ENCODE data around the gene MAD1L1. TPM values are rescaled to one million over a fixed set of nuclear protein-coding genes. Genes with fewer than 3 reads are reported as not detected.

Gene MAD1L1
- total and polyA plus RNA-seq, 2 of the 4 experiments (the other 2 are of a cell fraction): 29.0 to 40.9 TPM

DNA sequence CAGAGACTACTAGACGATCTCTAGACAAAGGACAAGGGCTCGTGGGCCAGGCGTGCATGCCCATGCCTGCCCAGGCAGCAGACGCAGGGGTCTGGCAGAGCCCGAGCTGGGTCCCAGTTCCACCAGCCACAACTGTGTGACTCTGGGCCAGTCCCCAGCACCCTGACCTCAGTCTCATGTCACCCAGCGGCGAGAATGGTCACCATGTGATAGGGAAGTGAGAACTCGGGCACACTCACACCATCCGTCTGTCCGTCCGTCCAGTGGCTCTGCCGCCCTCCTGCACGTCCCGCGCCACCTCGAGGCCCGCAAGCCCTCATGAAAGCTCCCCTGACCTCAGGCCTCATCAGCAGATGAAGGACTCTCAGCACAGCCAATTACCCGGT is 282.7 kb downstream of the MAD1L1 start:
- CTCF ChIA-PET: no interaction called here

More for the DNA sequence above, 282.7 kb downstream of the MAD1L1 start:
- BruUV-seq (replicated peaks): no TSS peak
- ATAC-seq (ENCODE audit: low read depth): no peak
- Histone ChIP-seq H2AK9ac (replicated peaks; ENCODE audit: low read depth, low read length, poor library complexity) (no peak overlapping the region), H4K20me1 (ENCODE audit: insufficient read depth, low read length) (no peaks in the 10 kb centered on the region; the same call in 1 of the 2 replicates), H3K4ac (ENCODE audit: low read depth, low read length) (no peak overlapping the region), H3K56ac (ENCODE audit: extremely low read depth, insufficient read depth, low read length) (no peak overlapping the region), H2BK120ac (ENCODE audit: low read depth, low read length) (no peak overlapping the region), H3K23ac (ENCODE audit: low read depth, low read length) (no peak overlapping the region), H3K36me3 (ENCODE audit: control insufficient read depth, insufficient read depth, low read length) (peaks cover 2% of the 10 kb centered on the region; the same call in 1 of the 2 replicates), H3K4me1 (ENCODE audit: control insufficient read depth, insufficient read depth, low read length) (no peaks in the 10 kb centered on the region), H3K9me3 (ENCODE audit: control insufficient read depth, insufficient read depth, low read length) (no peaks in the 10 kb centered on the region), H3K27ac (ENCODE audit: insufficient read depth, low read length) (no peak overlapping the region), H4K5ac (ENCODE audit: low read depth, low read length) (no peak overlapping the region), H4K91ac (ENCODE audit: insufficient read depth, low read depth, low read length) (no peak overlapping the region), H2BK15ac (ENCODE audit: low read depth, low read length) (no peak overlapping the region), H3K9ac (ENCODE audit: low read depth, low read length) (no peak overlapping the region), H3K18ac (ENCODE audit: low read depth, low read length) (no peak overlapping the region), H3K79me1 (ENCODE audit: low read depth in 1 of 2, low read length in 2 of 2) (peaks cover 0 to 5% of the 10 kb centered on the region in 2 experiments; a peak in 1 of 4 replicates), H3K4me2 (ENCODE audit: low read depth, low read length) (no peak overlapping the region), H2AFZ (replicated peaks; ENCODE audit: low read length, poor library complexity) (no peak overlapping the region), H3K27me3 (ENCODE audit: control insufficient read depth, insufficient read depth, low read length) (no peaks in the 10 kb centered on the region), H3K14ac (replicated peaks; ENCODE audit: low read depth, low read length) (no peak overlapping the region), H3K9me1 (ENCODE audit: insufficient read depth, low read length) (peaks cover 2% of the 10 kb centered on the region; the same call in 1 of the 2 replicates), H2BK5ac (ENCODE audit: low read depth, low read length, poor library complexity, severe bottlenecking) (no peak overlapping the region), H4K8ac (ENCODE audit: low read depth in 2 of 2, low read length in 2 of 2) (no peak overlapping the region), H2BK20ac (ENCODE audit: low read depth, low read length) (no peak overlapping the region), H2AK5ac (ENCODE audit: low read depth, low read length) (no peak overlapping the region), H3K4me3 (ENCODE audit: insufficient read depth, low read depth, low read length) (no peak overlapping the region)
- DNase-seq: no peak
- dilution Hi-C loops (cut with HindIII; ENCODE audit: low sequenced_read_pairs, unreplicated experiment) (no loop called here), in situ Hi-C loops (cut with MboI; ENCODE audit: low sequenced_read_pairs) (no loop called here), intact Hi-C loops (cut with micrococcal nuclease) (no loop called here)
- 71% methylated on average over 2 of the region's 18 CpGs; no CpG with 5 or more reads in 1 of the 2 experiments for WGBS, 2 experiments (ENCODE audit: extremely low coverage in 2 of 2, insufficient read length in 1 of 2)
- POLR2A ChIA-PET (ENCODE audit: unreplicated experiment): no interaction called here
- TF ChIP-seq MXI1 (IDR thresholded peaks at IDR 0.05; ENCODE audit: borderline replicate concordance, low read depth, low read length) (no peak), BHLHE40 (IDR thresholded peaks at IDR 0.05; ENCODE audit: low read depth, low read length) (no peak), POLR2A (IDR thresholded peaks at IDR 0.05; ENCODE audit: low read depth, low read length) (no peak), RFX5 (IDR thresholded peaks at IDR 0.05; ENCODE audit: low read depth, low read length) (no peak), CEBPB (IDR thresholded peaks at IDR 0.05; ENCODE audit: low read depth, low read length) (no peak), MAZ (IDR thresholded peaks at IDR 0.05; ENCODE audit: borderline replicate concordance, low read depth, low read length) (no peak), SMC3 (IDR thresholded peaks at IDR 0.05; ENCODE audit: low read depth, low read length) (no peak), NFE2L2 (IDR thresholded peaks at IDR 0.05; ENCODE audit: low read depth, low read length) (no peak), MAFK (IDR thresholded peaks at IDR 0.05; ENCODE audit: low read depth, low read length) (no peak), FOS (IDR thresholded peaks at IDR 0.05; ENCODE audit: low read depth, low read length) (no peak), RAD21 (IDR thresholded peaks at IDR 0.05; ENCODE audit: low read length) (no peak), CHD1 (IDR thresholded peaks at IDR 0.05; ENCODE audit: low read depth, low read length) (no peak), RCOR1 (IDR thresholded peaks at IDR 0.05; ENCODE audit: insufficient replicate concordance, low read length) (no peak)
- TF ChIP-seq, protein P1, sequence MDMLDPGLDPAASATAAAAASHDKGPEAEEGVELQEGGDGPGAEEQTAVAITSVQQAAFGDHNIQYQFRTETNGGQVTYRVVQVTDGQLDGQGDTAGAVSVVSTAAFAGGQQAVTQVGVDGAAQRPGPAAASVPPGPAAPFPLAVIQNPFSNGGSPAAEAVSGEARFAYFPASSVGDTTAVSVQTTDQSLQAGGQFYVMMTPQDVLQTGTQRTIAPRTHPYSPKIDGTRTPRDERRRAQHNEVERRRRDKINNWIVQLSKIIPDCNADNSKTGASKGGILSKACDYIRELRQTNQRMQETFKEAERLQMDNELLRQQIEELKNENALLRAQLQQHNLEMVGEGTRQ (IDR thresholded peaks at IDR 0.05; ENCODE audit: low read depth, low read length): no peak
- TF ChIP-seq, protein P2, sequence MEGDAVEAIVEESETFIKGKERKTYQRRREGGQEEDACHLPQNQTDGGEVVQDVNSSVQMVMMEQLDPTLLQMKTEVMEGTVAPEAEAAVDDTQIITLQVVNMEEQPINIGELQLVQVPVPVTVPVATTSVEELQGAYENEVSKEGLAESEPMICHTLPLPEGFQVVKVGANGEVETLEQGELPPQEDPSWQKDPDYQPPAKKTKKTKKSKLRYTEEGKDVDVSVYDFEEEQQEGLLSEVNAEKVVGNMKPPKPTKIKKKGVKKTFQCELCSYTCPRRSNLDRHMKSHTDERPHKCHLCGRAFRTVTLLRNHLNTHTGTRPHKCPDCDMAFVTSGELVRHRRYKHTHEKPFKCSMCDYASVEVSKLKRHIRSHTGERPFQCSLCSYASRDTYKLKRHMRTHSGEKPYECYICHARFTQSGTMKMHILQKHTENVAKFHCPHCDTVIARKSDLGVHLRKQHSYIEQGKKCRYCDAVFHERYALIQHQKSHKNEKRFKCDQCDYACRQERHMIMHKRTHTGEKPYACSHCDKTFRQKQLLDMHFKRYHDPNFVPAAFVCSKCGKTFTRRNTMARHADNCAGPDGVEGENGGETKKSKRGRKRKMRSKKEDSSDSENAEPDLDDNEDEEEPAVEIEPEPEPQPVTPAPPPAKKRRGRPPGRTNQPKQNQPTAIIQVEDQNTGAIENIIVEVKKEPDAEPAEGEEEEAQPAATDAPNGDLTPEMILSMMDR (conservative IDR thresholded peaks at IDR 0.05; ENCODE audit: low read depth, low read length): no peak
- TF ChIP-seq, protein P3, sequence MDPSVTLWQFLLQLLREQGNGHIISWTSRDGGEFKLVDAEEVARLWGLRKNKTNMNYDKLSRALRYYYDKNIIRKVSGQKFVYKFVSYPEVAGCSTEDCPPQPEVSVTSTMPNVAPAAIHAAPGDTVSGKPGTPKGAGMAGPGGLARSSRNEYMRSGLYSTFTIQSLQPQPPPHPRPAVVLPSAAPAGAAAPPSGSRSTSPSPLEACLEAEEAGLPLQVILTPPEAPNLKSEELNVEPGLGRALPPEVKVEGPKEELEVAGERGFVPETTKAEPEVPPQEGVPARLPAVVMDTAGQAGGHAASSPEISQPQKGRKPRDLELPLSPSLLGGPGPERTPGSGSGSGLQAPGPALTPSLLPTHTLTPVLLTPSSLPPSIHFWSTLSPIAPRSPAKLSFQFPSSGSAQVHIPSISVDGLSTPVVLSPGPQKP (IDR thresholded peaks at IDR 0.05; ENCODE audit: borderline replicate concordance, low read depth, low read length): no peak
